HL-60/S4 treated with retinoic acid at 250 ng/mL for 4 days and 3 days (cell line): ENCODE data around the gene LRRC72.
"Not testable (repeated sequence)": the region's sequence is repeated elsewhere in the genome, so short reads cannot be mapped to it uniquely, and the experiment has no call there.

Experiments used
- in situ Hi-C: fragments of 300-500 bp; cut with MboI; formaldehyde crosslinking; loops from 2 replicates; pipeline ENCODE4 v1.7.0; 2022; ENCODE audit warnings: low sequenced_read_pairs

LRRC72 gene

GRCh38 chr7:16526742-16527540 is at the start of gene LRRC72:
Gene LRRC72, plus strand, starts transcription at chr7:16526825. Its CDS starts 128 bp downstream, at chr7:16526953.
- in situ Hi-C loops = no loop called here

GRCh38 chr7:16479161-16479560 is 47.5 kb upstream of the LRRC72 start:
- in situ Hi-C loops = no loop called here

DNA sequence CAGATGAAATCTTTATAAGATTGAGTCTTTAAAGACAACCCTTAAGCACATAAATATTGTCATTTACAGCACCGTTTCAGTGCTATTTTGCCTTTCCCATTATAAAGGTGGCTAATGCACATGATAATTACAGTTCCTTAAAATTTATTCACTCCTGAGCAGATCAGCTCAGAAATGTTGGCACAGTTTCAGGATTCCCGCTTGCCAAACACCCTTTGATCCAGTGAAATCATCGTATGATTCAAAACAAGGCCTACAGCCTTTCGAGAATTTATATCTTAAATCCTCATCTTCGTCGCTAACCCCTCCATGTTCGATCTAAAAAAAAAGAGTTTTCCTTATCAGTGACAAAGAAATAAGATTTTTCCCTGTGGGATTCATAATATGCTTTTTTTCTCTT is 47.0 kb upstream of the LRRC72 start:
- in situ Hi-C loops = no loop called here

DNA sequence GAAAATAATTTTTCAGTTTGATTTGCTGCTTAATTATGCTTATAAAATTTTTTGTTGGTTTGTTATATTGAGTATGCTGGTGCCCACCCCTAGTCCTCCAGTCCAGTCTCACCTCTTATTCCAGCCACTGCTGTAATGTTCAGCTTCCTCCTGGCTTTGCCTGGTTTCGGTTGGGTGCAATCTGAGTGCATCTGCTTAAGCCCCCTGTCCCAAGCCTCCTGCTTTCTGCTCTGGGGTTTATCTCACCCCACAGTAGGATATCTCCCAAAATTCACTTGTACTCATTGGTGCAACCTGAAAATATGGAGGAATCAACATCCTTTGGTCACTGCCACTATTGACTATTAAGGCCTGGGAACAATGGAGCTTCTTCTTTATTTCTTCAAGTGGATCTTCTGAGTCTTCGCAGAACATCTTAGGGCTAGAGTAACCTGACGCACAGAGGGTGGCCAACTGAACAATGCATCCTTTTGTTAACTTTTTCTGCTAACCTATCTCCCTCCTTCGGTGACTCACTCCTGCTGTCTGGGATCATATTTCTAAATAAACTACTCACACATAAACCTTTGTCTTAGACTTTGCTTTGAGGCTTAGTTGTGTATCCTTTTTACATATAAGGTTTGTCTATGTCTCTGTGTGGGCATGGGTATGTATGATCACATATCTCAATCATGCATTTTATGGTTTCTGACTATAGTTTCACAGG is 42.0 kb upstream of the LRRC72 start:
- in situ Hi-C loops = no loop called here

GRCh38 chr7:16491148-16491547 is 35.5 kb upstream of the LRRC72 start:
- in situ Hi-C loops = no loop called here

DNA sequence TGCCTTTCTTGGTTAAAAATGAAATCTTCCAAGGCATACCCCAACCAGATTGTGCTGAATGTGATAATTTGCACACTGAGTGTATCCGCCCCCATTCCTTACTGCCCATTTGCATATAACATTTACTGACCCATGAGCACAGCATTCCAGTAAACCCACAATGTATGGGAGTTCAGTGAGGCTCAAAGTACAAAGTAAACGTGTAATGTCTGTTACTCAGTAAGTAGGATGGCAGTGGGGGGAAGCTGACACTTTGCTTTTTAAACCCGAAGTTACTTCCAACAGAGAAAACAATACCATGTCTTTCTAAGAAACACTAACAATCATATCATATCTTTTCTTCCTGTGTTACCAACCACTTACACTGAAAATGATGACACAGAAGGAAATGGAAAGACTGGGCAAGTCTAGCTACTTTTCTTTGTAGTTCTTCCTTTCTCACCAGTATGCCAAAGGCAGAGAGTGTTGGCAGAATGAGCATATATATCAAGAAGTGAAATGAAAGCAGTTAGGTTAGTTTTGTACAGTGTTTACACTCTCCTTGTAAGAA is 34.0 kb upstream of the LRRC72 start:
- in situ Hi-C loops = no loop called here

GRCh38 chr7:16493266-16493665 is 33.4 kb upstream of the LRRC72 start:
- in situ Hi-C loops = no loop called here

DNA sequence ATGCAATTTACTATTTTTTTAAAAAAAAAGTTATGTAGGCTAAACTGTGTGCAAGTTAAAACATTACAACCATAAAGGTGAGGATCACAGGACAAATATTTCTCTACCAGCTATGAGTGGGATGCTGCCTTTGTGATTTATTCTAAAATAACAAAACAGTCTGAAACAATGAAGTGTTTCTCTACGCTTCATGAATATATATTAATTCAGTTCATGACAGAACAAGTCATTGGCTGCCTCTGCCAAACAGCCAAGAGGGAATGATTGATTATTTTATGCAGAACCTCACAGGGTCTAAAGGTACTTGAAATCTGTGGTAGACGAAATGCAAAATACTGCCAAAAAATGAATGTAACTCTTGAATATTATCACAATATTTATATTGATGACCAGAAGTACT is 32.1 kb upstream of the LRRC72 start:
- in situ Hi-C loops = no loop called here

- in situ Hi-C loops = no loop called here
These were observed 31.5 kb upstream of the LRRC72 start for GRCh38 chr7:16494955-16495719.

DNA sequence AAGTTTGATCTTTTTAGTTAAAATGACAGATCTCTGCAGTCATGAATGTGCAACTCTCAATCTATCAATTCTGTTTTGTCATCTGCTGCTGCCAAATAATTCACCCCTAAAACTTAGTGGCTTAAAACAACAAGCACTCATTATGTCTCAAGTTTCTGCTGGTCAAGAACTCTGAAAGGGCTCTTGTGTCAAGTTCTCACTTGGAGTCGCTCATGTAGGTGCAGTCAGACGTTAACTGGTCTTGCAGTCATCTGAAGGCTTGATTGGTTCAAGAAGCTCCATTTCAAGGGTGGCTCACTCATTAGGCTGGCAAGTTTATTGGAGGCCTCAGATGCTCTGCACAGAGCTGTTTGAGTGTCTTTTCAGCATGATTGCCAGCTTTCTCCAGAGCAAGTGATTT is 28.5 kb upstream of the LRRC72 start:
- in situ Hi-C loops = no loop called here

DNA sequence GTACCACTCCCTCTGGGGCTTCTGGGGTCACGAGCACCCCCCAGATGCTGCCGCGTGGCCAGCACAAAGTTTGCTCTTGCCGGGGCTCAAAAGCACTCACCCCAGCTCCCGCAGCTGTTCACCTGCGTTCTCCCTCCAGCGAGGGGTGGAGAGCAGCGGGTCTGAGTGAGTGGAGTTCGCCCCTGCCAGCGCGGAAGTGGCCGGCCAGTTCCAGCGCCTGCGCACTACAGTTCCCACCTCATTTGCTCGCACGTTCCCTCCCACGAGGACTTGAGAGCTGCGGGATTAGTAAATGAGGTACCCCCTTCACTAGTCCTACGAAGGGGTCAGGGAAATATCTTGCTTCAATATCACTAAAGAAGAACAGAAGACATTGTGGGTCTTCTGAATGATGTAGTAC is 24.3 kb upstream of the LRRC72 start:
- in situ Hi-C loops = no loop called here

- in situ Hi-C loops = no loop called here
These were observed 22.6 kb upstream of the LRRC72 start for GRCh38 chr7:16504019-16504418.

GRCh38 chr7:16506422-16506821 is 20.2 kb upstream of the LRRC72 start:
- in situ Hi-C loops = not testable (repeated sequence)

DNA sequence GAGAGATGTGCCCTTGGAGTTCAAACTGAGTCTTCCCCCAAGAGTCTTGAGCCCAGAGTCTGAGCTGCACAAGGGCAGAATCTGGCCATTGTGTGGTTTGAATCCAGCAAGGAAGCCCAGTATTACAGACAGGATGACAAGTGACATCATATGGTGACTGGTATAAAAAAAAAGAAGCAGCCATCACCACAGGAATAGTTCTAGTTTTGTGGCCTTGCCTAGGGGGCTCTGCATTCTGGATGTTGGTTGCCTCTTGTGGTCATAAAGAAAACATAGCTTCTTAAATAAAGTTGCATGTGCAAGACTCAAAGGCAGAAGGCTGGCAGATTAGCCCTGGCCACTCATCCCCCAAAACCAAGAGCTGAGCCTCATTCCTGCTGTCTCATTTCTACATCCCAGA is 16.8 kb upstream of the LRRC72 start:
- in situ Hi-C loops = no loop called here

GRCh38 chr7:16511314-16511713 is 15.3 kb upstream of the LRRC72 start:
- in situ Hi-C loops = no loop called here

DNA sequence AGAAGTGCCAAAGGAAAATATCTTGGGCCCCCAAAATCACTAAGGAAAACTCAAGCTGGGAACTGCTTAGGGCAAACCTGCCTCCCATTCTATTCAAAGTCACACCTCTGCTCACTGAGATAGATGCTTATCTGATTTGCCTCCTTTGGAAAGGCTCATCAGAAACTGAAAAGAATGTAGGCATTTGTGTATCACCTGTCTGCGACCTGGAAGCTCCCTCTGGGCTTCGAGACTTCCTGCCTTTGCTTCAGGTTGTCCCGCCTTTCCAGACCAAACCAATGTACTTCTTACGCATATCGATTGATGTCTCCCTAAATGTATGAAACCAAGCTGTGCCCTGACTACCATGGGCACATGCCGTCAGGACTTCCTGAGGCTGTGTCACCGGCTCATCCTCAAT is 14.5 kb upstream of the LRRC72 start:
- in situ Hi-C loops = no loop called here

DNA sequence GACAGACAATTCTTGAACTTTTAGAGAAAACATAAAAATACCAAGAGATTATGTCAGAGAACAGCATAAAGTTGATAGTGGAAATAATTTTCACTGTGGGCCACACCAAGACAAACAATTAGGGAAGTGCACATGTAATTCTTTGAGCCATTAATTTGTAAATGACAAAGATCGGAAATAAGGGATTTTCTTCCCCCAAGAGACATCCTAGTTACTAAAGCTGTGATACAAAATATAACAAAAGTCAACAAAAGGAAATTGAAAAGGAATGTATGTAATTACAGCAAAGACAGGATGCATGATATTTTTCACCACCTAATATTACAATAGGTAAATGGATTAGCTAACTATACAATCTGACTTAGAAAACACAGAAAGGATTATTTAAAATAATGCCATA is 12.4 kb upstream of the LRRC72 start:
- in situ Hi-C loops = no loop called here

DNA sequence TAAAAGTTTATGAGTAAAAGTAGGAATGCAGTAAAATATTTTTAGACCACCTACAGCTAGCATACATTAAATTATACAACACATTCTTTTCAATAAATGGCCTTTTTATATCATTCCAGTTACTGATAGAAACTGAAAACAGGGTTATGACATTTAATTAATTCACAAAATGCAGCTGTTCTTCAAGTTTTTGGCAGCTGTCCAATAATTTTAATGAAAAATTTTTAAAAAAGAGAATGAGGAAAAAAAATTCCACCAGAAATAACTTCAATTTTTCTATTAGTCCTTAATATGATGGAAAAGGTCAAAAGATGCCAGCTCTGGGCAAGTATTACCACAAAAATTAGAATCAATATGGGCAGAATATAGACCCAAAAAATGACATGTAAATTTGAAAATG is 11.9 kb upstream of the LRRC72 start:
- in situ Hi-C loops = no loop called here

GRCh38 chr7:16515785-16516685 is 10.6 kb upstream of the LRRC72 start:
- in situ Hi-C loops = no loop called here

GRCh38 chr7:16519985-16520384 is 6.6 kb upstream of the LRRC72 start:
- in situ Hi-C loops = not testable (repeated sequence)
